Esophagus muscularis mucosa (tissue), 4 donors: ENCODE results near the gene HDLBP. TPM values are rescaled to one million over a fixed set of nuclear protein-coding genes. Genes with fewer than 3 reads are reported as not detected.

Experiments
- DNase-seq: peaks from one replicate; pipeline ENCODE4 v3.0.0-alpha.2; 2017; ENCODE audit errors: extremely low spot score
- H3K27ac ChIP-seq, 4 donors: fragments of 200-600 bp; sonication (generic); replicated peaks in 1 of 4; 1 replicate in 3 of 4; 2 replicates in 1 of 4; pipeline ENCODE4 v1.5.1; 2016 to 2019; ENCODE audit warnings: mild to moderate bottlenecking in 1 of 4
- H3K27me3 ChIP-seq, 4 donors: fragments of 200-600 bp; sonication (generic); one replicate each; pipeline versions ENCODE4 v1.5.1 to v1.6.0; 2016 to 2019
- H3K36me3 ChIP-seq, 4 donors: fragments of 200-600 bp; sonication (generic); one replicate each; pipeline ENCODE4 v1.5.1; 2016 to 2019
- H3K4me1 ChIP-seq, 4 donors: fragments of 200-600 bp; sonication (generic); one replicate each; pipeline ENCODE4 v1.5.1; 2016 to 2019
- H3K4me3 ChIP-seq, 4 donors: fragments of 200-600 bp; sonication (generic); 1 replicate in 2 of 4; 2 replicates in 2 of 4; pipeline ENCODE4 v1.5.1; 2016 to 2019; ENCODE audit warnings: mild to moderate bottlenecking in 4 of 4, moderate library complexity in 1 of 4
- H3K9me3 ChIP-seq, 4 donors: fragments of 200-600 bp; sonication (generic); 1 replicate in 3 of 4; 2 replicates in 1 of 4; pipeline ENCODE4 v1.5.1; 2016 to 2019
- CTCF ChIP-seq, 3 experiments: fragments of 200-600 bp in 2 of 3; fragments of 450-650 bp in 1 of 3; sonication (generic) in 2 of 3; IDR thresholded peaks; one replicate each; pipeline ENCODE4 v1.5.1; 2017 to 2019; ENCODE audit warnings: antibody characterized with exemption in 3 of 3, mild to moderate bottlenecking in 2 of 3, moderate library complexity in 1 of 3
- EP300 ChIP-seq: sonication (generic); formaldehyde crosslinking; IDR thresholded peaks from one replicate; pipeline ENCODE4 v1.6.1; 2017; ENCODE audit warnings: antibody characterized with exemption
- POLR2A ChIP-seq: fragments of 450-650 bp; IDR thresholded peaks from one replicate; pipeline ENCODE4 v1.6.1; 2017; ENCODE audit warnings: antibody characterized with exemption, moderate library complexity, mild to moderate bottlenecking, low read depth
- POLR2AphosphoS5 ChIP-seq, 2 donors: sonication (generic); formaldehyde crosslinking; IDR thresholded peaks; one replicate each; pipeline ENCODE4 v1.6.1; 2017; ENCODE audit warnings: antibody characterized with exemption in 2 of 2
- WGBS: methylation state at CpG from one replicate; pipeline ENCODE4 v1.1.5; 2018; 5-methylcytosine and 5-hydroxymethylcytosine counted together
- intact Hi-C: fragments of 100-400 bp; cut with DNase I; formaldehyde crosslinking; loops from one replicate; pipeline ENCODE4 v1.15.1; 2023
- total RNA-seq, 4 donors: library from RNA; depleted of rRNA; stranded (reverse); fragments of >200 nt; gene quantifications; one replicate each; pipeline versions ENCODE4 v1.1.0 to v1.2.1, GENCODE V29; 2016

Gene HDLBP
- total RNA-seq, 4 donors from 2014 or later = 263 to 479 (median 304) TPM

- peaks cover 12 to 63% (median 46%) of the 10 kb centered on the region in 4 donors for H3K36me3 ChIP-seq
- intact Hi-C loops = no loop called here
Observed at GRCh38 chr2:241182126-241182525, 133.3 kb downstream of the HDLBP start.

GRCh38 chr2:241180495-241180894, 135.0 kb downstream of the HDLBP start:
- TF ChIP-seq EP300 = no peak
- no peak for TF ChIP-seq POLR2A
- TF ChIP-seq POLR2AphosphoS5 (IDR thresholded peaks at IDR 0.05) = no peak
- no peak for TF ChIP-seq CTCF (IDR thresholded peaks at IDR 0.05)
- peaks cover 0 to 6% (median 2%) of the 10 kb centered on the region in 4 donors for H3K4me1 ChIP-seq
- peaks cover 18 to 79% (median 60%) of the 10 kb centered on the region in 4 donors for H3K36me3 ChIP-seq
- intact Hi-C loops = no loop called here
- no peak for DNase-seq
- H3K27me3 ChIP-seq = no peaks in the 10 kb centered on the region
- no peaks in the 10 kb centered on the region for H3K9me3 ChIP-seq
- no peak overlapping the region for H3K4me3 ChIP-seq
- 86% methylated on average over 12 of the region's 12 CpGs for WGBS
- no peak overlapping the region for H3K27ac ChIP-seq

More at GRCh38 chr2:241182126-241182525, 133.3 kb downstream of the HDLBP start:
- Histone ChIP-seq H3K4me1 (peaks cover 0 to 6% (median 2%) of the 10 kb centered on the region in 4 donors), H3K27ac (no peak overlapping the region), H3K27me3 (peaks cover 0 to 5% (median 0%) of the 10 kb centered on the region in 4 donors), H3K4me3 (no peak overlapping the region), H3K9me3 (no peaks in the 10 kb centered on the region)
- no peak for TF ChIP-seq EP300
- TF ChIP-seq CTCF (IDR thresholded peaks at IDR 0.05) = no peak
- TF ChIP-seq POLR2AphosphoS5 (IDR thresholded peaks at IDR 0.05) = no peak
- no peak for TF ChIP-seq POLR2A
- WGBS = 100% methylated on average over 1 of the region's 3 CpGs
- no peak for DNase-seq

- no peak overlapping the region for H3K27ac ChIP-seq
- intact Hi-C loops = no loop called here
- no peak overlapping the region for H3K4me3 ChIP-seq
- H3K27me3 ChIP-seq = no peaks in the 10 kb centered on the region
- 79% methylated on average over 4 of the region's 4 CpGs for WGBS
- H3K36me3 ChIP-seq = peaks cover 20 to 85% (median 66%) of the 10 kb centered on the region in 4 donors
- no peak for DNase-seq
- TF ChIP-seq POLR2A (no peak), POLR2AphosphoS5 (IDR thresholded peaks at IDR 0.05) (peak; percentile 21 to 51), EP300 (no peak), CTCF (IDR thresholded peaks at IDR 0.05) (no peak)
- no peaks in the 10 kb centered on the region for H3K9me3 ChIP-seq
- peaks cover 0 to 6% (median 2%) of the 10 kb centered on the region in 4 donors for H3K4me1 ChIP-seq
Observed at GRCh38 chr2:241179899-241180298, 135.6 kb downstream of the HDLBP start.

GRCh38 chr2:241178961-241179360, 136.5 kb downstream of the HDLBP start:
- DNase-seq = no peak
- intact Hi-C loops = no loop called here
- no peak for TF ChIP-seq EP300
- no peak for TF ChIP-seq POLR2AphosphoS5 (IDR thresholded peaks at IDR 0.05)
- peaks cover 25 to 94% (median 74%) of the 10 kb centered on the region in 4 donors for H3K36me3 ChIP-seq
- H3K9me3 ChIP-seq = no peaks in the 10 kb centered on the region
- no peak overlapping the region for H3K27ac ChIP-seq
- peaks cover 0 to 6% (median 2%) of the 10 kb centered on the region in 4 donors for H3K4me1 ChIP-seq
- WGBS = 64% methylated on average over 4 of the region's 4 CpGs
- no peaks in the 10 kb centered on the region for H3K27me3 ChIP-seq
- H3K4me3 ChIP-seq = no peak overlapping the region

- TF ChIP-seq POLR2AphosphoS5 (IDR thresholded peaks at IDR 0.05) = no peak
- no peak for TF ChIP-seq EP300
- TF ChIP-seq CTCF (IDR thresholded peaks at IDR 0.05) = no peak
- no peak for TF ChIP-seq POLR2A
- Histone ChIP-seq H3K4me3 (no peak overlapping the region), H3K4me1 (peaks cover 0 to 6% (median 2%) of the 10 kb centered on the region in 4 donors), H3K9me3 (no peaks in the 10 kb centered on the region), H3K27me3 (no peaks in the 10 kb centered on the region), H3K27ac (no peak overlapping the region), H3K36me3 (peaks cover 23 to 85% (median 67%) of the 10 kb centered on the region in 4 donors)
- WGBS = 97% methylated on average over 8 of the region's 12 CpGs
- intact Hi-C loops = no loop called here
- no peak for DNase-seq
Observed at GRCh38 chr2:241177526-241178334, 137.7 kb downstream of the HDLBP start.
